GM18511 (cell line): ENCODE results near the gene NFATC2.
A peak's percentile ranks its signal among the peaks of the same experiment; 100 is the strongest.
"Not testable (repeated sequence)": the region's sequence is repeated elsewhere in the genome, so short reads cannot be mapped to it uniquely, and the experiment has no call there.

ENCODE experiments used
- ATAC-seq: cut with Tn5 transposase; IDR thresholded peaks from one replicate; pipeline ENCODE4 v1.9.1; 2021; ENCODE audit warnings: mild to moderate bottlenecking, moderate library complexity; ENCODE audit not compliant: unreplicated experiment

The NFATC2 gene

DNA sequence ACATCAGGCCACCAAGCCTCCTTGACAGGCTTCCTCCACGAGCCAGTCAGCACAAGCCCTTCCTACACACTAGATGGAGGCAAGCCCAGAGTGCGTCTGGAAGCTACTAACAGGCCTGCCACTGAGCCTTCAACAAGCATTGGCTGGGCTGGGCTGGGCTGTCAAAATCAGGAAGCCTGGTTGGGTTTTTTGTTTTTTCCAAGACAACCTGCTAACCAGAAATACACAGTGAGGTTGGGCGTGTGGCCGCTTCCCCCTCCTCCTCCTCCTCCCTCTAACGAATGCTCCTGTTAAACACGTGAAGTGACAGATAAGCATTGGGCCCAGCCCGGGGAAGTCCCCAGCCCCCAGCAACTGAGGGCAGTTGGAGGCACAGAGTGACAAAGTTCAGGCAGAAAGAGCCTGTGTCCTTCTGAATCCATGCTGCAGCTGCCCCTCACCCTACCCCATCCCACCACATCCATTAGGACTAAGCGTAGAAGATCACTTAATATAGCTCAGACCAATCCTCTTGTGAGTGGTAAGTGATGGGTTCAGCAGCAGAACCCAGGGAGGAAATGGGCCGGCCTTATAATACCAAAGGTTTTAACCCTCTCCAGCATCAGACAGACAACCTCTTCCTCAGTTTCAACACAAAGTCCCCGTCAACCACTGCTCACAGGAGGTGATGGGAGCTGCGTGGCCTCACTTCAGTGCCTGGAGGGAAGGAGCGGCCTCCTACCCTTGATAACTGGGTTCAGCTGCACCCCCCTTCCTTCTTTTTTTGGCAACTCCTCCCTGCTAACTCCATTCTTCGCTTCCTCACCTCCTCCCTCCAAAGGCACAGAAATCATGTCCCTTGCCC is 1.1 kb downstream of the NFATC2 start:
- peak; percentile 61 for ATAC-seq

DNA sequence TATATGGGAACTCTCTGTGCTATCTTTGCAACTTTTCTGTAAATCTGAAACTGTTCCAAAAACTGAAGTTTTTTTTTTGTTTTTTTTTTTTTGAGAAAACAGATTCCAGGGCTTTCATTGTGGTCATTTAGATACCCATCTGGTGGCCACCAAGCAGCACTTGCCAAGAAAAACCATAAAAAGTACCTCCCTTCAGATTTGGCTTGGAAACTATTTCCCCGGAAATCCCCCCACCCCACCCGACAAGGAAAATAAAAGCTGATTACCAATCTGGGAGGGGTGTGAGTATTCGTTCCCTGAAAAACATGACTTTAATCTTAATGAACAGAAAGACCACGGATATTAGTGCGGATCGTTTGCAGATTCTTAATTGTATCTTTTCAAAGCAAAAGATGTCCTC is 1.9 kb downstream of the NFATC2 start:
- no peak for ATAC-seq

DNA sequence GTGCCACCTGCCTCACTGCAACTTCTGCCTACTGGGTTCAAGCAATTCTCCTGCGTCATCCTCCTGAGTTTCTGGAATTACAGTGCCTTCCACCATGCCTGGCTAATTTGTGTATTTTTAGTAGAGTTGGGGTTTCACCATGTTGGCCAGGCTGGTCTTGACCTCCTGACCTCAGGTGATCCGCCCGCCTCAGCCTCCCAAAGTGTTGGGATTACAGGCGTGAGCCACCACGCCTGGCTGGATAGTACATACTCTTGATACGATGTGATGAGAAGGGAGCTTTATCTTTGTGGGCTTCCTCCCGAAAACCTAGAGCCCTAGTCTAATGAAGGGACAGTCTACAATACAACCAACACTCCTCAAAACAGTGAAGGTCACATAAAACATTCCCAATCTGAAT is 2.4 kb downstream of the NFATC2 start:
- ATAC-seq = not testable (repeated sequence)

DNA sequence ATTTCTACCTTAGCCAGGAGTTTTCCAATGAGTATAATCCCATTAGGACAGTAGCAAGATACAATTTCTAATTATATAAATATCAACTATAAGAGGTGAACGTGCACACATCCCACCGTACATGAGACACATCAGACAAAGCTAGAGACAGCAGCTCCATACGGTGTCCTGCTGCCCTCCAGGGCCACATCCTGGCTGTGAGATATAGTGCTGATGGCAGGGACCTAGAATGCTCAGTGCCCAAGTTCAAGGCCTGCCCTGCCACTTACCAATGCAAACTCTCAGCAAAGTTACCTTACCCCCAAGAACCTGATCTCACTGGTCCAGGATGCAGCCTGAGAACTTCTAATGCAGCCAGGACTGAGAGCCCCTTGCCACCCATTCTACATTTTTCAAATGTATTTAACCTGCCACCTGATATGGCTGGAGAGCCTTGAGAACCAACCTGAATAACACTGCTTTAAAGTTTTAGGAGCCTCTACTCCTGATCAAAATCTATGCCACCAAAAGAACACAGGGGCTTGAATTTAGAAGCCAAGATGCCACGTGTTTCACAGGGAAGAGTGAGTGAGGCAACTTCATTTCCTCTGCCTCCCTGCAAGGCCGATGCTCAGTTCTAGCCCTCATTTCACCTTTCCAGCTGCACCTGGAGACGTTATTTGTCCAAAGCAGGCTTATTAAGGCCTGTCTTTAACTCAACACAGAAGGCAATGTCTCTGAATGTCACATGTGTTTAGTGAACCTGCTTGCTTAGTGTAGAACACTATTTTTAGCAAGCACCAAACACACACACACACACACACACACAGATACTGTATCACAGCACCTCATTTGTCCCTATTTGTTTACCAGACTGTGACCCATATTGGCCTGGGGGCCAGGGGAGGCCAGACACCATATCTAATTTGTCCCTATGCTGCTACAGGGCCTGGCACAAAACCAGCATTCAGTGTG is 6.1 kb downstream of the NFATC2 start:
- no peak for ATAC-seq

DNA sequence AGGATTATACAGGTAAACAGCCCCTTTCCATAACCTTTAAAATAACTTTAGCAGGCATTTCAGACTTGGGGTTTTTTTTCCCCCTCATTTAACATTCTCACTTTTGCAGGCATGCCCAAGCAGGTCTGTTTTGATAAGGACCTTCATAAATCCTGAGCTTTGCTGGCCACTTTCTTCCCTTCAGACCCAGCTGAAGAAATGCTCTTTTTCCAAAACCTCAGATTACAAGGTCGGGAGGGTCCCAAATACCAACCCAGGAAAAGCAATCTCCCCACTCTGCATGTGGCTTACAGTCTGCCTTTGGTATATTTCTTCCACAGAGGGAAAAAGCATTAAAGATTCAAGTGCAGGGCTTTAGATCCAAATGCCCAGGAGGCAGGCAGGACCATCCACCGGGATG is 6.8 kb downstream of the NFATC2 start:
- ATAC-seq = no peak

DNA sequence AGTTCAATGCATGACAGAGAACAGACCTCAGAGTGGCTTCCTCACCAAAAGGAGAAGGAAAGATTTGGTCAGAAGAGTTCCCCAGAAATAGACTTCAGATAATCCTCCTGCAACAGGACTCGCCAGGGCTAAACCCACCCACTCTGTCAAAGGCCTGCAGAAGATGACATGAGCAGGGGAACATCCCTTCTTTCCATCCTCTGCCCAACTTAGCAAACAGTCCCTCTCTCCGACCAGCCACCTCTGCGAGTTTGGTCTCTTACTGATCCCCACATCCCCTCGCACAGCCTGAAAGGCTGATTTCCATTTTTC is 7.5 kb downstream of the NFATC2 start:
- no peak for ATAC-seq

DNA sequence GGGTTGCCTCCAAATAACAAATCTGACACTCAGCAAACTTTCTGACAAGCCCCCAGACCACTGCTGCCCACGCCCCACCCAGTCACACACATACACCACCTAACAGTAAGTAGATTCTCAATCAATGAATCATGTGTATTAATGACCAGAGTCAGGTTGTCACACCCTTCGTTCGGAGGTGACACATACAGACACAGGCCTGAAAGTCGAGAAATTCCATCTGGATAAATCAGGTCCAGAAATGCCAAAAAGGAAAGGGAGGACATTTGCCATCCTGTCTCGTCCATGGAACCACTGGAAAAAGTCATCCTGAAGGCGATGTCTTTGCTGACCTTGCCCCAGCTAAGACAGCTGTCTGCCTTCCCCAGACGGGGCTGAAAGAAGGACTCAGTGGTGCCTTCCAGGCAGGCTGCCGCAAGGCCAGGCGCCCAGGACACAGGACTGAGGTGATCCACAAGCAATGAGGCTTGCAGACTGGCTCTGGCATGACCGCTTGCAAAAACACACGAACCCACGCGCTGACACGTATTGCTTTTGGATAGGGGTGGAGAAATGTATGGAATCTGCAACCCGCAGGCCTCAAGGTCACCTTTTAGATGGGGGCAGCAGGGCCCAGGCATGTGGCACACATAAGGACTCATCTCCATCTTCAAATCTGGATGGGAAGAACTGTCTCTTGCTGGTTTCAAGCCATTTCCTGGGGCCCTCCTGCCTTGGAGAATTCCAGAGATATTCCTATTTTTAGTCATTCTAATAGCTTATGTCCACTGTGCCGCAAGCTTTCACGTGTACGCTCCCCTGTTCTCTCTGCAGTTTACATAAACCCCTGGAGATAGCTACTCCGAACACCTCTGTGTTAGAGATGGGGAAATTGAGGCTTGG is 9.0 kb downstream of the NFATC2 start:
- no peak for ATAC-seq

DNA sequence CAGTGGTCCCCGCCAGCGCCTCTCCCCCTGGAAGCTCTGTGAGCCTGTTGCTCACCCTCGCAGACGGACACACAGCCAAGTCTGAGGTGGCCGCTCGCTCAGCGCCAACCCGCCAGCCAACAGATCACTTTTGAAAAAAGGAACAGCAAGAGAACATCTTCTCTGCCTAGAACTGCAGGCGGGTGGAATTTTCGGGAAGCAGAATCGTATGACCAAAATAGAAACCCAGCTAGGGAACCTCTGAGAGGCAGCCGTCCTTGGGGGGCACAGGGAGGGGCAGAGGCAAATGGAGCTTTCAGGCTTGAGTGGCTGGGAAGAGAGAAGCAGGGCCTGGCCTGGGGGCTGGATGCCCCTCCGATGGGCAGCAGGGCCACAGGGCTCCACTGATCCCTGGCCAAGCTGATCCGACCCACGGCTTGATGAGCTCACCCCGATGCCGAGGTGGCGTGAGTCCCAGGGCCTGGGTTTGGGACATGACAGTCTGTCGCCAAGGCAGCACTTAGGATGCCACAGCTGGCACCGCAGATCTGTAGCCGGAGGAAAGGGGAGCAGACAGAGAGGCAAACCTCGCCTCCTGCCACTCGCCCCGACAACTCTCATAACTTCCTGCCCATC is 9.8 kb downstream of the NFATC2 start:
- no peak for ATAC-seq

DNA sequence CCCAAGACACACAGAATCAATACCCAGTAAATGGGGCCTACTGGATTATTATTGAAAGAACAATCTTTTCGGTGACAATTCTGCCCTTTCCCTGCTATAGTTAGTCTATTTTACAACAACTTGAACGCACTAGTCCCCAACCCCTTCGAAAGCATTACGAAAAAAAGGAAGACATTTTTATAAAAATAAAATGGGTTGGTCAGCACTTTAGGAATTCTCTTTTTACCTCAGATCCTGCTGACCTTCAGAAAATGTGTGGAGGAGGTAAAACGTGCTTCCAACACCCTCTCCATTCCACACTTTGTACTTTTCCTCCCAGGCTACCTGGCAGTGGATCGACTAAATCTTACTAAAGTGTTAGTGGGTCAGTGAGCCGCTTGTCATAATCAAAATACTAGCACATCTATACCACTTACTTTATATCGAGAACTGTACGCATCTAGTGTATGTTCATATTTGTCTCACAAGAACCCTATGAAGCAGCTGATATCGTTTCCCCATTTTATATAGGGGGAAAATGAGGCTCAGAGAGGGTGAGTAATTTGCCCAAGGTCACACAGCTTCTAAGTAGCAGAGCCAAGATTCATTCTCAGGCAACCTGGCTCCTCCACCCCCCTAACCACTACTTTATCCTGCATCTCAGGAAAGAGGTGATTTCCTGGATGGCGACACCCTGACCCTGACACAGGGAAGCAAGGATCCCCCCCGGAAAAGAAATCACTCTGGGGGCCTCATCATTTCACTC is 10.6 kb downstream of the NFATC2 start:
- ATAC-seq = no peak

DNA sequence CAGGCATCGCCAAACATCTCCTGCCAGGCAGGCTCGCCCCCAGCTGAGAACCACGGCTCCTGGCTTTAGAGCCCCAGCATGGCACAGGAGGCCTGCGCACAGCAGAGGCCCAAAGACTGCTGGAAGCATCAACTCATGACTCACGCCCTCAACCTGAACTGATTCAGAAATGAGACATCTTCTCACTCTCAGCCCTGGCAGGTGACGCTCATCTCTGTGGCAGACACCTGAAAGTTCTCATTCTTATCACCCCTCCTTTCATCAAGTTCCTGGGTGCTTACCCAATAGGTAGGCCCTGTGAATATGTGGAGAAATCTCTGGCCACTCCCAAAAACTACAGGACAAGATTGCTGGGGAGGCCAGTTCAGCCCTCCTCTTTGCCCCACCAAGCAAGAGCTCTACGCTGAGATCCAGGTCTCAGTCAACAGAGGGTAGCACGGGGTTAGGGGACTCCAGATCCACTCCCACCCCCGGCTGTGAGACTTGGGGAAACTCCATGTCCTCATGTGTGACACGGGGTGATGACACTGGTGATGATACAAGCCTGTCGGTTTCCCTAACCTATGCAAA is 11.3 kb downstream of the NFATC2 start:
- peak; percentile 68 for ATAC-seq

DNA sequence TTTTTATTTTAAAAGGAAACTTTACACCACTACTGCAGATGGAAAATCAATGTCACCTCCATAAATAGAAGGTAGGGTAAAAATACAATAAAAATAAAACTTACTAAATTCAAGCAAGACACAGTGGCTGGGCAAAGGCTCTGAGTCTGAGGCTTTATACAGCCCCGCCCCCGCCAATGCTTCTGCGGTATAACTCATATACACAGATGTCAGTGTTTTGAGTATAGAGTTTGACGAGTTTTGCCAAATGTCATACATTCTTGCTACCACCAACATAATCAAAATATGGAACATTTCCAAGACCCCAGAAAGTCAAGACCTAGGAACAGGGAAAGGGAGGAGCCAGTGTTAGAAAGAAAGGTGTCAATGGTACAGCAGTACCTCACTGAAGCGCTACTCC is 12.8 kb downstream of the NFATC2 start:
- ATAC-seq = peak; percentile 31

DNA sequence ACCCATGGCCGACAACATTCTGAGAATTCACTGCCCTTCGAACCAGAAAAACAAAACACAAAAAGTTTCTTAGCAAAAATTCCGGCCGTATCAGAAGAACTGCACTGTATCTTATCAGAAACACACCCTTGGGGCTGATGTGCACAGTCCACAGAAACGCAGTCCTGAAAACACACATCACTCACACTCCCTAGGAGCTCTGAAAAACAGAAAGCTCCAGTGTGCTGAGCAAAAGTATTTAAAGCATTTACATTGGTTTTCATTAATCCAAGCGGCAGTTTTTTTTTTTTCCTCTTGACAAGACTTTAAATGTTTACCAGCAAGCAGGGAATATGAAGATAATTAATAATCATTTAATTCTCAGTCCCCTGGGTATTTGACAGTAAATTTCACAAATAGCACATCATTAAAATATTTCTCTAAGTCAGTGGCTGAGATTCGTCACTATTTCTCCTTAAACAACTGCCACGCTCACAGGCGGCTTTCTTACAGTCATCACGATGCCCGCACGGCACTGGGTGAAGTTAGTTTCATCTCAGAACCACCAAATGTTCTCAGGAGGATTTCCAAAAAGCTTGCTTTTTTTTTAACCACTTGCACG is 13.3 kb downstream of the NFATC2 start:
- ATAC-seq = no peak

DNA sequence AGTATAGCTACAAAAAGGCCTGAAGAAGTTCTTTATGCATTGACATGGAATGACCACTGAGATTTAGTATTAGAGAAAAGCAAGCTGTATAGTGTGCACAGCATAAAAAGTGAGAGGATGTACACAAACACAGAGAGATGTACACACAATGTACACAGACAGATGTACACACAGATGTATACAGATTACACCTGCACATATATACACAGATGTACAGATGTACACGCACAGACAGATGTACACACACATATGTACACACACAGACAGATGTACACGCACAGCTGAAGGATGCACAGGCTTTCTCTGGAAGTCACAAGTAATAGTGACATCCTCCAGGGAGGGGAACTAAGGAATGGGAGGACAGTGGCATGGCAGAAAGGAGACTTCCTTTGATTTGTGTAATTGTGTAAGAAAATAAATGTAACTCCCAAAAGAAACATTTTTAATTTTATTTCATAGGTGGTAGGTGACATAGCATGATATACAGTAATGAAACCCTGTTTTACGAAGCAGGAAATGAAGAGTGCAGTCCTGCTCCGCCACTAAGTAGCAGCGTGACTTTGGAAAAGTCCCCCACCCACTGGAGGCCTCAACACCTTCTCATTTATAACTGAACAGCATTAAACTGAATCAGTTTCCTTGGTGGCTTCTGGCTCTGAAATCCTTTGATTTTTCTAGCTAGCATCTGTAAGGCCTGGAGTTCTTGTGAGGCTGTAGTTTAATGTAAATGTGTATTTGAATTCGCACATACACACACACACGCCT is 14.1 kb downstream of the NFATC2 start:
- peak; percentile 35 for ATAC-seq

DNA sequence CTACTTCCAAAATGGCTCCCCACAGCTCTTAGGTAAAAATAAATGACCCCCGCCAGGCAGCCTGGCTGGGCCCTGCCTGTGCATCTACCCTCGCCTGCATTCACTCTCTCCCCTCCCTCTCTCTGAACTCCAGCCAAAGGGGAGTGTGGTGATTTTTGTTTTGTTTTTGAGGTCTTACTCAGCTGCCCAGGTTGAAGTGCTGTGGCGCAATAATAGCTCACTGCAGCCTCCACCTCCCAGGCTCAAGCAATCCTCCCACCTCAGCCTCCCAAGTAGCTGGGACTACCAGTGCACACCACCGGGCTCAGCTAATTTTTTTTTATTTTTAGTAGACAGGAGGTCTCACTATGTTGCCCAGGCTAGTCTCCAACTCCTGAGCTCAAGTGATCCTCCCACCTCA is 15.8 kb downstream of the NFATC2 start:
- ATAC-seq = no peak

DNA sequence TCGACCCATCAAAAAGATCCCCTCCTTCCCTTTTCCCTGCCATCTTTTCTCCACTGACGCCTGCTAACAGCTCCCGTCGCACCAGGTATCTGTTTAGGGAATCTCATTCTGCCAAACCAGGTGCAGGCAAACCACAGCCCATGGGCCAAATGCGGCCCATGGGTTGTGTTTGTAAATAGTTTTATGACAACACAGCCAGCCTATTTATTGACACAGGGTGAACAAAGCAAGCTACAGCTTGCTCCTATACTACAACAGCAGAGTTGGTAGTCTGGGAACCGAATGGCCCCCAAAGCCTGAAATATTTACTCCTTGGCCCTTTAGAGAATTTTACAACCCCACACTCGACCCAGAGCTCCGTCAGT is 16.4 kb downstream of the NFATC2 start:
- ATAC-seq = no peak

DNA sequence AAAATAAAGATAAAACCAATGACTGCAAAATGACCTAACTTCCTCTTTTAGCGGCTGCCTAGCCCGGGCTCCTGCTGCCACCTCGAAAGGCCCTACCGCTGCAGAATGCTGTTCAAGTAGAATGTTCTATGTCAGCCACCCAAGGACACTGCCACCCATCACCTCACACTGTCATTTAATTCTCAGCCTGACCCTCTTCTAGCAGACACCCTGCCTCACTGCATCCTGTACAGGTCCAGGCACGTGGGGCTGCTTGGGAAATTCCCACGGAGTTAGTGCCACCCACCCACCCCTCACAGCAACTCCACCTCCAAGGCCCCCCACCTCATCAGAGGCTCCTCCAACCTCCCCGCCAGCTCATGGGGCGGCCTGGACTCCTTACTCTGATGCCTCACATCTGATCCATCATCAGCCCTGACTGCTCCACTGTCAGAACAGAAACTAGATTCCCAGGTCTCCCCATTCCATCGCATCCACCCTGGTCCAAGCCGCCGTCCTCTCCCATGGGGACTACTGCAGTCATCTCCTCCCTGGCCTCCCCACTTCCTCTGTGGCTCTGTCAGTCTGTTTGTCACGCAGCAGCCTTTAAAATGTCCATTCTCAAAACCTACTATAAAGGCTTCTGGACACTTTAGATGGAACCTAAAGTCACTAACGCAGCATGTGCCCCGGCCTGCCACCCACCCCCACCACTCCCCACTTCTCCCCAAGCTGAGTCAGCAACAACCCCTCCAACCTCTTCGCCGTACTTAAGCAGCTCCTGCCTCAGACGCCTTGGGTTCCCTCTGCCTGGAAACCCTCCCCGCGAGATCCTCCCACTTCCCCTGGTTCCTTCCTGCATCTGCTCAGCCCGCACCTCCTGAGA is 17.0 kb downstream of the NFATC2 start:
- ATAC-seq = no peak

DNA sequence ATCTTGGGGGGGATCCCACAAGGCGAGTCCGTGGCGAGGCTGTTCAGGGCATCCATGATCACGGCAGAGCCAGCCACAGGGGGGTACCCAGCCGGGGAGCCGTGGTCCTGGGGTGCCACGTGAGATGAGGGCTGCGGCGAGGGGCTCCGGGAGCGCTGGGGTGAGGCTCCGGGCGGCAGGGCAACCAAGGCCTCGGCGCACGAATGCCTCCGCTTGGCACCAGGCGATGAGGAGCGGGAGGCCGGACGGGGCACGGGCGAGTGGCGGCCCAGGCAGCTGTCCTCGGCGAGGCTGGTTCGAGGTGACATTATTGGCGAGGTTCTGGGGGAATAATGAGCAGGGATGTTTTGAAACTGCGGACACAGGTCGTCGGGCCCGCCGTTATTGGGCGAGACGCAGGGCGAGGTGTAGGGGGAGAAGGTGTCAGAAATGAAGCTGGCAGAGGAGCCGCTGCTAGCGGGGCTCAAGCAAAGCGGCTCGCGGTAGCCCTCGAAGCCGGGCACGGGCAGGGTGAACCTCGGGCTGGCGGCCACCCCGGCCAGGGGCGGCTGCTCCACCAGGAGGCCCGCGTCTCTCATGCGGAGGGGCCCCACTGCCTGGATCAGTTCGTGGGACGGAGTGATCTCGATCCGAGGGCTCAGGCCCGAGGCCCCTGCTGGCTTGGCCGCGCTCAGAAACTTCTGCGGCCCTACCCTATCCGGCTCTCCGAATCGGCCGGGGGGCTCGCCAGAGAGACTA is 19.1 kb downstream of the NFATC2 start:
- no peak for ATAC-seq
